ENCODE data around the gene ANKRD24.

DNA sequence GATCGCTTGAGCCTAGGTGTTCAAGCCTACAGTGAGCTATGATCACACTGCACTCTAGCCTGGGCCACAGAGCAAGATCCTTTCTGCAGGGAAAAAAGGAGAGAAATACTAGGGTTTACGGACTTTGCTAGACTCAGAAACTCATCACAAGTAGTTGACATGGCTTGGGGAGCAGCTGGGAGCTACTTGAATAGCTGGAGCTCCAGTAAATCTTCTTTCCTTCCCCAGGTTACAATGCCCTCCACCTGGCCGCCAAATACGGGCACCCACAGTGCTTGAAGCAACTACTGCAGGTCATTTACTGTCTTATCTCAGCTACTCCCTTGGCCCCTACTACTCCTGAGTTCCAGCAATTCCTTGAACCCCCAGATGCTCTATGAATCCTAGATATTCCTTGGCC is 19.3 kb downstream of the ANKRD24 start:
- TF ChIP-seq, protein P1, sequence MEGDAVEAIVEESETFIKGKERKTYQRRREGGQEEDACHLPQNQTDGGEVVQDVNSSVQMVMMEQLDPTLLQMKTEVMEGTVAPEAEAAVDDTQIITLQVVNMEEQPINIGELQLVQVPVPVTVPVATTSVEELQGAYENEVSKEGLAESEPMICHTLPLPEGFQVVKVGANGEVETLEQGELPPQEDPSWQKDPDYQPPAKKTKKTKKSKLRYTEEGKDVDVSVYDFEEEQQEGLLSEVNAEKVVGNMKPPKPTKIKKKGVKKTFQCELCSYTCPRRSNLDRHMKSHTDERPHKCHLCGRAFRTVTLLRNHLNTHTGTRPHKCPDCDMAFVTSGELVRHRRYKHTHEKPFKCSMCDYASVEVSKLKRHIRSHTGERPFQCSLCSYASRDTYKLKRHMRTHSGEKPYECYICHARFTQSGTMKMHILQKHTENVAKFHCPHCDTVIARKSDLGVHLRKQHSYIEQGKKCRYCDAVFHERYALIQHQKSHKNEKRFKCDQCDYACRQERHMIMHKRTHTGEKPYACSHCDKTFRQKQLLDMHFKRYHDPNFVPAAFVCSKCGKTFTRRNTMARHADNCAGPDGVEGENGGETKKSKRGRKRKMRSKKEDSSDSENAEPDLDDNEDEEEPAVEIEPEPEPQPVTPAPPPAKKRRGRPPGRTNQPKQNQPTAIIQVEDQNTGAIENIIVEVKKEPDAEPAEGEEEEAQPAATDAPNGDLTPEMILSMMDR (IDR thresholded peaks at IDR 0.05; ENCODE audit: borderline replicate concordance, extremely low read depth, low read length, poor library complexity, severe bottlenecking) = no peak
- no peak for TF ChIP-seq EZH2 (IDR thresholded peaks at IDR 0.05; ENCODE audit: borderline replicate concordance, low read depth, low read length, severe bottlenecking)
